IMR-90 (cell line): ENCODE data around the gene RAPGEF1. TPM values are rescaled to one million over a fixed set of nuclear protein-coding genes. Genes with fewer than 3 reads are reported as not detected.

Source experiments
- ATAC-seq: fragments of 200-7000 bp; cut with Tn5 transposase; 2 replicates; pipeline ENCODE4 v1.9.1; 2020; ENCODE audit warnings: low read depth, mild to moderate bottlenecking, moderate library complexity
- BruUV-seq: library from RNA; stranded (reverse); fragments of 400-500 nt; replicated peaks from 2 replicates; lab custom pipeline; 2021; lab: Mats Ljungman, UMichigan
- CTCF ChIA-PET: fragments of 300-600 bp; formaldehyde crosslinking; extraction: SDS; loops from one replicate; lab custom pipeline; 2021; ENCODE audit warnings: antibody characterized with exemption; lab: Yijun Ruan, JAX
- POLR2A ChIA-PET: fragments of 300-600 bp; sonication (Branson Sonifier 250); formaldehyde crosslinking; loops from one replicate; lab custom pipeline; 2022; ENCODE audit warnings: antibody characterized with exemption; ENCODE audit not compliant: unreplicated experiment; lab: Charles Lee
- DNase-seq: peaks from one replicate; pipeline ENCODE4 v3.0.0; 2013
- H2AFZ ChIP-seq: replicated peaks from 2 replicates; pipeline ENCODE3; 2013; ENCODE audit warnings: low read length, mild to moderate bottlenecking; ENCODE audit not compliant: poor library complexity
- H2AK5ac ChIP-seq: 2 replicates; pipeline ENCODE4 v1.6.1; 2013; ENCODE audit warnings: low read depth, low read length, inconsistent platforms
- H2AK9ac ChIP-seq: replicated peaks from 2 replicates; pipeline ENCODE3; 2013; ENCODE audit warnings: mild to moderate bottlenecking, low read depth, low read length, moderate library complexity; ENCODE audit not compliant: poor library complexity
- H2BK120ac ChIP-seq: 2 replicates; pipeline ENCODE4 v1.6.1; 2013; ENCODE audit warnings: low read depth, low read length, inconsistent platforms
- H2BK15ac ChIP-seq: 3 replicates; pipeline ENCODE4 v1.6.1; 2013; ENCODE audit warnings: low read depth, low read length, inconsistent platforms
- H2BK20ac ChIP-seq: 2 replicates; pipeline ENCODE4 v1.6.1; 2013; ENCODE audit warnings: low read depth, mild to moderate bottlenecking, inconsistent platforms, low read length, moderate library complexity
- H2BK5ac ChIP-seq: 2 replicates; pipeline ENCODE4 v1.6.1; 2013; ENCODE audit warnings: mild to moderate bottlenecking, low read depth, low read length, inconsistent platforms; ENCODE audit not compliant: poor library complexity, severe bottlenecking
- H3K14ac ChIP-seq: replicated peaks from 2 replicates; pipeline ENCODE4 v1.6.1; 2013; ENCODE audit warnings: low read depth, low read length, inconsistent platforms
- H3K18ac ChIP-seq: 2 replicates; pipeline ENCODE4 v1.6.1; 2013; ENCODE audit warnings: low read depth, low read length, control low read depth
- H3K23ac ChIP-seq: 2 replicates; pipeline ENCODE4 v1.6.1; 2013; ENCODE audit warnings: low read depth, low read length, inconsistent platforms
- H3K27ac ChIP-seq: 2 replicates; pipeline ENCODE4 v1.5.1; 2013; ENCODE audit warnings: mild to moderate bottlenecking, control low read depth, low read length; ENCODE audit not compliant: insufficient read depth
- H3K27me3 ChIP-seq: 2 replicates; pipeline ENCODE4 v1.6.1; 2013; ENCODE audit warnings: low read length; ENCODE audit not compliant: control insufficient read depth, insufficient read depth
- H3K36me3 ChIP-seq: 2 replicates; pipeline ENCODE4 v1.6.1; 2013; ENCODE audit warnings: low read length, mixed read lengths; ENCODE audit not compliant: control insufficient read depth, insufficient read depth
- H3K4ac ChIP-seq: 2 replicates; pipeline ENCODE4 v1.6.1; 2013; ENCODE audit warnings: low read depth, low read length, inconsistent platforms
- H3K4me1 ChIP-seq: 2 replicates; pipeline ENCODE4 v1.6.1; 2013; ENCODE audit warnings: low read length, mixed read lengths; ENCODE audit not compliant: control insufficient read depth, insufficient read depth
- H3K4me2 ChIP-seq: 2 replicates; pipeline ENCODE4 v1.6.1; 2013; ENCODE audit warnings: low read depth, mild to moderate bottlenecking, control low read depth, low read length, moderate library complexity
- H3K4me3 ChIP-seq: 2 replicates; pipeline ENCODE4 v1.5.1; 2013; ENCODE audit warnings: low read depth, mild to moderate bottlenecking, control low read depth, low read length, moderate library complexity; ENCODE audit not compliant: insufficient read depth
- H3K56ac ChIP-seq: 2 replicates; pipeline ENCODE4 v1.6.1; 2013; ENCODE audit warnings: low read length, inconsistent platforms; ENCODE audit not compliant: insufficient read depth; ENCODE audit errors: extremely low read depth
- H3K79me1 ChIP-seq, 2 experiments: 2 replicates each; pipeline ENCODE4 v1.6.1; 2013; ENCODE audit warnings: low read length in 2 of 2, inconsistent platforms in 1 of 2, low read depth in 1 of 2
- H3K9ac ChIP-seq: 2 replicates; pipeline ENCODE4 v1.6.1; 2013; ENCODE audit warnings: low read depth, low read length, control low read depth
- H3K9me1 ChIP-seq: 2 replicates; pipeline ENCODE4 v1.6.1; 2013; ENCODE audit warnings: low read length, inconsistent platforms; ENCODE audit not compliant: insufficient read depth
- H3K9me3 ChIP-seq: 2 replicates; pipeline ENCODE4 v1.6.1; 2013; ENCODE audit warnings: low read length; ENCODE audit not compliant: control insufficient read depth, insufficient read depth
- H4K20me1 ChIP-seq: 2 replicates; pipeline ENCODE4 v1.6.1; 2013; ENCODE audit warnings: low read length, inconsistent platforms; ENCODE audit not compliant: insufficient read depth
- H4K5ac ChIP-seq: 2 replicates; pipeline ENCODE4 v1.6.1; 2013; ENCODE audit warnings: mild to moderate bottlenecking, low read depth, low read length, control low read depth
- H4K8ac ChIP-seq, 2 experiments: 2 replicates each; pipeline ENCODE4 v1.6.1; 2013; ENCODE audit warnings: low read depth in 2 of 2, low read length in 2 of 2, control low read depth in 1 of 2, inconsistent platforms in 1 of 2
- H4K91ac ChIP-seq: 2 replicates; pipeline ENCODE4 v1.6.1; 2013; ENCODE audit warnings: low read depth, low read length, inconsistent platforms; ENCODE audit not compliant: insufficient read depth
- CTCF ChIP-seq: conservative IDR thresholded peaks from 2 replicates; pipeline ENCODE4 v1.5.1; 2012; ENCODE audit warnings: mild to moderate bottlenecking, low read depth, low read length, improper control_type of control experiment
- ELK1 ChIP-seq: fragments of 150-350 bp; IDR thresholded peaks from 2 replicates; pipeline ENCODE4 v1.6.1; 2016; ENCODE audit warnings: low read depth, mild to moderate bottlenecking, low read length, moderate library complexity, borderline replicate concordance
- FOS ChIP-seq: fragments of 150-350 bp; IDR thresholded peaks from 2 replicates; pipeline ENCODE4 v1.6.1; 2016; ENCODE audit warnings: low read depth, low read length
- MAFK ChIP-seq: IDR thresholded peaks from 2 replicates; pipeline ENCODE4 v1.6.1; 2012; ENCODE audit warnings: low read depth, low read length, improper control_type of control experiment
- POLR2A ChIP-seq: IDR thresholded peaks from 2 replicates; pipeline ENCODE4 v1.6.1; 2012; ENCODE audit warnings: mild to moderate bottlenecking, low read depth, low read length
- WGBS, 2 experiments: methylation state at CpG; one replicate each; pipeline versions ENCODE4 v1.1.5 to v1.1.7; 2013; ENCODE audit warnings: missing lambda C conversion rate in 2 of 2; ENCODE audit not compliant: insufficient read length in 1 of 2; ENCODE audit errors: extremely low coverage in 2 of 2; 5-methylcytosine and 5-hydroxymethylcytosine counted together
- dilution Hi-C: fragments of 300-500 bp; cut with HindIII; formaldehyde crosslinking; loops from one replicate; pipeline ENCODE4 v1.14.3; 2018; ENCODE audit warnings: low sequenced_read_pairs; ENCODE audit not compliant: unreplicated experiment
- in situ Hi-C: fragments of 300-500 bp; cut with MboI; formaldehyde crosslinking; loops from 3 replicates; pipeline ENCODE4 v1.14.3; 2019; ENCODE audit warnings: low sequenced_read_pairs, inconsistent platforms, mixed read lengths
- intact Hi-C: fragments of 100-400 bp; cut with micrococcal nuclease; formaldehyde crosslinking; loops from 2 replicates; pipeline ENCODE4 v1.10.0; 2022
- polyA plus RNA-seq, 3 experiments: library from polyadenylated mRNA; depleted of rRNA; stranded (reverse); fragments of >200 nt; gene quantifications; 2 replicates each; pipeline ENCODE4 v1.2.3, GENCODE V29; 2012; ENCODE audit warnings: low replicate concordance in 1 of 3
- total RNA-seq: library from RNA; depleted of rRNA; stranded (reverse); fragments of >200 nt; gene quantifications from 2 replicates; pipeline ENCODE4 v1.2.3, GENCODE V29; 2012

RAPGEF1 gene
- total and polyA plus RNA-seq, 2 of the 4 experiments (the other 2 are of a cell fraction) = 13.1 to 22.3 TPM

GRCh38 chr9:131625508-131625787, 114.4 kb downstream of the RAPGEF1 start:
- Histone ChIP-seq H3K36me3 (peaks cover 39% of the 10 kb centered on the region), H3K14ac (peak overlapping the region; percentile 74), H3K18ac (no peak overlapping the region), H2AK9ac (peak overlapping the region; percentile 83), H2AK5ac (peak overlapping the region; percentile 6; the same call in 1 of the 2 replicates), H3K27ac (no peak overlapping the region), H3K56ac (no peak overlapping the region), H2AFZ (no peak overlapping the region), H4K8ac (peak overlapping the region in 1 of 2 experiments; percentile 19; a peak in 1 of 4 replicates), H3K9ac (no peak overlapping the region), H3K4ac (peak overlapping the region; percentile 70; the same call in 1 of the 2 replicates), H3K27me3 (no peaks in the 10 kb centered on the region), H2BK15ac (no peak overlapping the region), H3K4me3 (no peak overlapping the region), H3K23ac (peak overlapping the region; percentile 73; the same call in 1 of the 2 replicates), H2BK5ac (no peak overlapping the region), H3K9me3 (no peaks in the 10 kb centered on the region), H2BK20ac (no peak overlapping the region), H3K4me1 (peaks cover 15% of the 10 kb centered on the region), H2BK120ac (no peak overlapping the region), H3K4me2 (no peak overlapping the region), H4K91ac (peak overlapping the region; percentile 8; the same call in 1 of the 2 replicates), H4K20me1 (0 out of 2 replicates have a peak, but pooled peaks cover 5% of the 10 kb centered on the region), H4K5ac (no peak overlapping the region), H3K79me1 (peaks cover 4 to 21% of the 10 kb centered on the region in 2 experiments; a peak in 1 of 4 replicates), H3K9me1 (peaks cover 32% of the 10 kb centered on the region)
- BruUV-seq = no TSS peak
- dilution Hi-C loops (no loop called here), in situ Hi-C loops (no loop called here), intact Hi-C loops (no loop called here)
- no peak for TF ChIP-seq ELK1
- TF ChIP-seq POLR2A = no peak
- TF ChIP-seq MAFK = no peak
- no peak for TF ChIP-seq CTCF
- no peak for TF ChIP-seq FOS
- ATAC-seq = no peak
- CTCF ChIA-PET = interaction anchor here (0.6 to 0.8 kb wide), 2 partner anchors 16 to 469 kb away, joined by 3 to 7 read pairs; no protein-coding TSS in a partner anchor
- no peak for DNase-seq
- POLR2A ChIA-PET = no interaction called here
- 73% methylated on average over 3 of the region's 6 CpGs; no CpG with 5 or more reads in 1 of the 2 experiments for WGBS, 2 experiments
